PC-9 (cell line): ENCODE results near the gene ST7. TPM values are rescaled to one million over a fixed set of nuclear protein-coding genes. Genes with fewer than 3 reads are reported as not detected.

Experiments
- BruUV-seq: library from RNA; stranded (reverse); fragments of 400-500 nt; replicated peaks from 2 replicates; lab custom pipeline; 2021; lab: Mats Ljungman, UMichigan
- CTCF ChIA-PET: fragments of 300-600 bp; sonication (Branson Sonifier 250); formaldehyde crosslinking; loops from one replicate; lab custom pipeline; 2022; ENCODE audit warnings: antibody characterized with exemption; lab: Charles Lee
- POLR2A ChIA-PET: fragments of 300-600 bp; sonication (Branson Sonifier 250); formaldehyde crosslinking; loops from one replicate; lab custom pipeline; 2022; ENCODE audit warnings: antibody characterized with exemption; ENCODE audit not compliant: unreplicated experiment; lab: Charles Lee
- DNase-seq, 2 experiments: peaks; one replicate each; pipeline versions ENCODE4 v3.0.0 to v3.0.0-alpha.2; 2015 to 2022; ENCODE audit warnings: mixed read lengths in 1 of 2
- H2AFZ ChIP-seq: fragments of 200-600 bp; sonication (generic); 2 replicates; pipeline ENCODE4 v1.8.1; 2017; ENCODE audit warnings: antibody characterized with exemption
- H3F3A ChIP-seq: fragments of 200-600 bp; sonication (generic); 2 replicates; pipeline ENCODE4 v1.8.1; 2017; ENCODE audit warnings: antibody characterized with exemption, mild to moderate bottlenecking, low read depth; ENCODE audit not compliant: insufficient read depth
- H3K27ac ChIP-seq: fragments of 200-600 bp; sonication (generic); 2 replicates; pipeline ENCODE4 v1.6.1; 2016; ENCODE audit warnings: mixed run types
- H3K27me3 ChIP-seq: fragments of 200-600 bp; sonication (generic); 2 replicates; pipeline ENCODE4 v1.6.1; 2016; ENCODE audit warnings: low read depth, mixed run types; ENCODE audit not compliant: insufficient read depth
- H3K36me3 ChIP-seq: fragments of 200-600 bp; sonication (generic); 2 replicates; pipeline ENCODE4 v1.6.1; 2016; ENCODE audit warnings: low read depth, mixed run types
- H3K4me1 ChIP-seq: fragments of 200-600 bp; sonication (generic); replicated peaks from 2 replicates; pipeline ENCODE4 v1.6.1; 2016; ENCODE audit warnings: mixed run types; ENCODE audit not compliant: insufficient read depth
- H3K4me2 ChIP-seq: fragments of 200-600 bp; sonication (generic); 2 replicates; pipeline ENCODE4 v1.6.1; 2017; ENCODE audit warnings: mixed run types
- H3K4me3 ChIP-seq: fragments of 200-600 bp; sonication (generic); 2 replicates; pipeline ENCODE4 v1.6.1; 2016; ENCODE audit warnings: mixed run types
- H3K79me2 ChIP-seq: fragments of 200-600 bp; sonication (generic); 2 replicates; pipeline ENCODE4 v1.6.1; 2017; ENCODE audit warnings: low read depth, mixed run types
- H3K9me2 ChIP-seq: fragments of 200-600 bp; sonication (generic); 2 replicates; pipeline ENCODE4 v1.8.1; 2017; ENCODE audit warnings: mild to moderate bottlenecking; ENCODE audit not compliant: insufficient read depth
- H3K9me3 ChIP-seq: fragments of 200-600 bp; sonication (generic); 2 replicates; pipeline ENCODE4 v1.8.1; 2016; ENCODE audit warnings: low read depth; ENCODE audit not compliant: insufficient read depth
- H4K20me1 ChIP-seq: fragments of 200-600 bp; sonication (generic); 2 replicates; pipeline ENCODE4 v1.8.1; 2017; ENCODE audit not compliant: insufficient read depth
- CTCF ChIP-seq: fragments of 200-600 bp; sonication (generic); conservative IDR thresholded peaks from 2 replicates; pipeline ENCODE4 v1.6.1; 2017; ENCODE audit warnings: mixed run types, antibody characterized with exemption, mild to moderate bottlenecking, moderate library complexity
- EZH2 ChIP-seq: fragments of 200-600 bp; sonication (generic); IDR thresholded peaks from 2 replicates; pipeline ENCODE4 v1.8.0; 2017; ENCODE audit warnings: antibody characterized with exemption, low read depth
- intact Hi-C: fragments of 100-400 bp; cut with micrococcal nuclease; formaldehyde crosslinking; loops from one replicate; pipeline ENCODE4 v1.10.0; 2022; ENCODE audit not compliant: unreplicated experiment
- total RNA-seq: library from RNA; stranded (reverse); gene quantifications from 2 replicates; pipeline ENCODE4 v1.2.3, GENCODE V29; 2021

ST7 gene
- total RNA-seq, 1 experiment from 2014 or later, result 25.8 TPM

- no peaks in the 10 kb centered on the region for H3K36me3 ChIP-seq
- BruUV-seq, result no TSS peak
- H2AFZ ChIP-seq, result no peak overlapping the region
- no peaks in the 10 kb centered on the region for H3K4me1 ChIP-seq
- intact Hi-C loops, result no loop called here
- no peaks in the 10 kb centered on the region for H3K27me3 ChIP-seq
- H3K79me2 ChIP-seq, result 0 out of 2 replicates have a peak, but pooled peaks cover 3% of the 10 kb centered on the region
- TF ChIP-seq CTCF (no peak), EZH2 (no peak)
- no peak overlapping the region for H3K4me3 ChIP-seq
- no peak for DNase-seq
- POLR2A ChIA-PET, result no interaction called here
- no peaks in the 10 kb centered on the region for H4K20me1 ChIP-seq
- H3K27ac ChIP-seq, result no peak overlapping the region
- H3K4me2 ChIP-seq, result no peak overlapping the region
- H3K9me3 ChIP-seq, result no peaks in the 10 kb centered on the region
- no peaks in the 10 kb centered on the region for H3K9me2 ChIP-seq
- CTCF ChIA-PET, result no interaction called here
- no peaks in the 10 kb centered on the region for H3F3A ChIP-seq
Observed at GRCh38 chr7:117091721-117092120, 138.4 kb downstream of the ST7 start.

- H3K4me3 ChIP-seq, result no peak overlapping the region
- no peak for TF ChIP-seq CTCF
- no peak for TF ChIP-seq EZH2
- ChIA-PET POLR2A (no interaction called here), CTCF (no interaction called here)
- H3K27me3 ChIP-seq, result no peaks in the 10 kb centered on the region
- DNase-seq, result no peak
- no peak overlapping the region for H2AFZ ChIP-seq
- intact Hi-C loops, result no loop called here
- no peak overlapping the region for H3K4me2 ChIP-seq
- no TSS peak for BruUV-seq
- H4K20me1 ChIP-seq, result no peaks in the 10 kb centered on the region
- H3K79me2 ChIP-seq, result 0 out of 2 replicates have a peak, but pooled peaks cover 2% of the 10 kb centered on the region
- H3K4me1 ChIP-seq, result no peaks in the 10 kb centered on the region
- H3K9me3 ChIP-seq, result no peaks in the 10 kb centered on the region
- H3K27ac ChIP-seq, result no peak overlapping the region
- H3F3A ChIP-seq, result no peaks in the 10 kb centered on the region
- H3K36me3 ChIP-seq, result no peaks in the 10 kb centered on the region
- no peaks in the 10 kb centered on the region for H3K9me2 ChIP-seq
Observed at GRCh38 chr7:117092785-117093184, 139.5 kb downstream of the ST7 start.

- Histone ChIP-seq H2AFZ (no peak overlapping the region), H3K9me3 (no peaks in the 10 kb centered on the region), H3K27ac (no peak overlapping the region), H3K4me2 (no peak overlapping the region), H3K79me2 (no peaks in the 10 kb centered on the region), H3K9me2 (no peaks in the 10 kb centered on the region), H3K36me3 (no peaks in the 10 kb centered on the region), H3F3A (no peaks in the 10 kb centered on the region), H3K4me1 (no peaks in the 10 kb centered on the region), H3K4me3 (no peak overlapping the region), H4K20me1 (no peaks in the 10 kb centered on the region), H3K27me3 (no peaks in the 10 kb centered on the region)
- ChIA-PET CTCF (no interaction called here), POLR2A (no interaction called here)
- no TSS peak for BruUV-seq
- intact Hi-C loops, result no loop called here
- DNase-seq, result no peak
- TF ChIP-seq EZH2, result no peak
- TF ChIP-seq CTCF, result no peak
Observed at GRCh38 chr7:117094457-117094856, 141.2 kb downstream of the ST7 start.
